Limb (tissue), 2 donors: ENCODE data around the gene ACBD6.
A peak's percentile ranks its signal among the peaks of the same experiment; 100 is the strongest.
"Not testable (repeated sequence)": the region's sequence is repeated elsewhere in the genome, so short reads cannot be mapped to it uniquely, and the experiment has no call there.

Source experiments
- DNase-seq, 2 donors: peaks; one replicate each; pipeline ENCODE4 v3.0.0-alpha.2; 2016; ENCODE audit errors: extremely low spot score in 2 of 2

The ACBD6 gene

GRCh38 chr1:180421145-180421544, 81.2 kb downstream of the ACBD6 start:
- not testable (repeated sequence) for DNase-seq

- DNase-seq: peak in 1 of 2 donors; percentile 51
Measured at GRCh38 chr1:180415985-180416633, 86.3 kb downstream of the ACBD6 start.

GRCh38 chr1:180415236-180415848, 87.0 kb downstream of the ACBD6 start:
- DNase-seq: no peak

GRCh38 chr1:180412583-180412982, 89.8 kb downstream of the ACBD6 start:
- DNase-seq: no peak

- not testable (repeated sequence) for DNase-seq
Measured at GRCh38 chr1:180408128-180408527, 94.2 kb downstream of the ACBD6 start.

- DNase-seq: no peak
Measured at GRCh38 chr1:180407051-180407450, 95.3 kb downstream of the ACBD6 start.

- no peak for DNase-seq
Measured at GRCh38 chr1:180402551-180402950, 99.8 kb downstream of the ACBD6 start.

GRCh38 chr1:180402001-180402400, 100.4 kb downstream of the ACBD6 start:
- DNase-seq: no peak

GRCh38 chr1:180397175-180397574, 105.2 kb downstream of the ACBD6 start:
- no peak for DNase-seq

- no peak for DNase-seq
Measured at GRCh38 chr1:180392427-180393145, 109.8 kb downstream of the ACBD6 start.

GRCh38 chr1:180392020-180392419, 110.4 kb downstream of the ACBD6 start:
- DNase-seq: no peak

- DNase-seq: no peak
Measured at GRCh38 chr1:180387413-180387812, 115.0 kb downstream of the ACBD6 start.

- no peak for DNase-seq
Measured at GRCh38 chr1:180386745-180387367, 115.5 kb downstream of the ACBD6 start.

GRCh38 chr1:180385144-180385543, 117.2 kb downstream of the ACBD6 start:
- DNase-seq: no peak

- no peak for DNase-seq
Measured at GRCh38 chr1:180384286-180385005, 117.9 kb downstream of the ACBD6 start.

GRCh38 chr1:180382326-180383115, 119.9 kb downstream of the ACBD6 start:
- DNase-seq: no peak

GRCh38 chr1:180381184-180381580, 121.2 kb downstream of the ACBD6 start:
- no peak for DNase-seq

- DNase-seq: no peak
Measured at GRCh38 chr1:180380259-180381183, 121.9 kb downstream of the ACBD6 start.

GRCh38 chr1:180376800-180377199, 125.6 kb downstream of the ACBD6 start:
- DNase-seq: no peak

- no peak for DNase-seq
Measured at GRCh38 chr1:180376253-180376652, 126.1 kb downstream of the ACBD6 start.
